CD4-positive, alpha-beta T cell treated with Interleukin-4 for 4 hours (primary cell): ENCODE results near the gene ELFN1.

Experiments used
- DNase-seq: peaks from one replicate; pipeline ENCODE4 v3.0.0-alpha.2; 2020

The ELFN1 gene

DNA sequence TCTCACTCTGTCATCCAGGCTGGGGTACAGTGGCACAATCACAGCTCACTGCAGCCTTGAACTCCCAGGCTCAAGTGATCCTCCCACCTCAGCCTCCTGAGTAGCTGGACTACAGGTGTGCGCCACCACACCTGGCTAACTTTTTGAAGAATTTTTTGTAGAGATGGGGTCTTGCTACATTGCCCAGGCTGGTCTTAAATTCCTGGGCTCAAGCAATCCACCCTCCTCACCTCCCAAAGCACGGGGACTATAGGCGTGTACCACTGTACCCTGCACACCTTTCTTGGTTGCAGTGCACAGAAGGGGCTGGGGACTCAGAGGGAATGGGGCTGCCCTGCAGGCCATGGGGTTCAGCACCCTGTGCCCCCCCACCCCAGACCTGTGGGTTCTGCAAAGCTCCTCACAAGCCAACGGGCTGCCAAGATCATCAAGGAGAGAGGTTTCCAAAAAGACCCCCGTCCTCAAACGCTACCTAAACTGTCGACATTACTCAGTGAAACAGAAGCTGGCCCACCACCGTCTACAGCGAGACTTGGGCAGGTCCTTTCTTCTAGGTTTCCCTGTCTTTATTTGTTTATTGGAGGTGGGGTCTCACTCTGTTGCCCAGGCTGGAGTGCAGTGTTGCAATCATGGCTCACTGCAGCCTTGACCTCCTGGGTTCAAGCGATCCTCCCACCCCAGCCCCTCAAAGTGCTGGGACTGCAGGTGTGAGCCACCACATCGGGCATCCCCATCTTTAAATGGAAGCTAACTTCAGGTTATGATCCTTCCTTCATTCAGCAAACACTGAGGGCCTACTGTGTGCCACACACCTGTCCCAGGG lies 26.6 kb upstream of the ELFN1 start:
- no peak for DNase-seq

DNA sequence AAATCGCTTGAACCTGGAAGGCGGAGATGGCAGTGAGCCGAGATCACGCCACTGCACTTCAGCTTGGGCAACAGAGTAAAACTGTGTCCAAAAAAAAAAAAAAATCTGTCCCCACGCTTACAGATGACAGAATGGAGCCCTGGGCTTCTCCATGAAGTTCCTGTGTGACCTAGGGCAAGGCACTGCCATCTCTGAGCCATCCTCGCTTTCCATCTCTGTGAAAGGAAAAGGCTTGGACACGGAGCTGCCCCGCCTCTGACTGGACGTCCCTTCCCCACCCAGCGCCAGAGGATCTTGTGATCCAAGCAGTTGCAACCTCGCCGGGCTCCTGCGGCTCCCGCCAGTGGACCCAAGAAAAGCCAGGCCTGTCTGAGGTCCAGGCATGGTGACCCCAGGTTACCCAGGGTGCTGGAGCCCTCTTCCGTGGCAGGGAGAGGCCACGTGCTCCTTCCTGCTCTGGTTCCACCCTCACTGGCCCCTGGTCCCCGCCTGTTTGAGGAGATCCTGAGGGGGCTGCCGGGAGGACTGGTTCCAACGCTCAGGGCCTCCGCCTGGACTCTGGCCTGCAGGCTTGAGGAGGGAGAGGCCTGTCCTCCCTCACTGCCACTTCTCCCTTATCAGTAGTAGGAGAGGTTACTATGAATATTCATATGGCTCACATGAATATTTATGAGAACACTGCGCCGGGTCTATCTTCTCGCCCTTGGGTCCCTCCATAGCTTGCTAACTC lies 25.6 kb upstream of the ELFN1 start:
- DNase-seq: no peak

DNA sequence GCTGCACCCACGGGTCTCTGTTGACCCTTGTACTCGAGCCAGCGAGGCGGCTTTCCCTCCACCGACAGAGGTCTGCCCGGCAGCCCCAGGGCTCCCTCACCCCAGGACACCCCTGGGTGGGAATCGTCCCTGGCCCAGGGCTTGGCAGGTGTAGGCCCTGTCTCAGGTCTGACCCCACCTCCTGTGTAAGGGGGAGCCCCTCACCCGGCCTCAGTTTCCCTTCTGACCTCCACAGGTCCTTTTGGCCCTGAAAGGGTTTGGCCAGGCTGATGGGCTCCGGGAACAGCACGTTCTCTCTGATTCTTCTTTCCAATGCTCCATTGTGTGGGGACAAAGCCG lies 25.0 kb upstream of the ELFN1 start:
- DNase-seq: no peak

DNA sequence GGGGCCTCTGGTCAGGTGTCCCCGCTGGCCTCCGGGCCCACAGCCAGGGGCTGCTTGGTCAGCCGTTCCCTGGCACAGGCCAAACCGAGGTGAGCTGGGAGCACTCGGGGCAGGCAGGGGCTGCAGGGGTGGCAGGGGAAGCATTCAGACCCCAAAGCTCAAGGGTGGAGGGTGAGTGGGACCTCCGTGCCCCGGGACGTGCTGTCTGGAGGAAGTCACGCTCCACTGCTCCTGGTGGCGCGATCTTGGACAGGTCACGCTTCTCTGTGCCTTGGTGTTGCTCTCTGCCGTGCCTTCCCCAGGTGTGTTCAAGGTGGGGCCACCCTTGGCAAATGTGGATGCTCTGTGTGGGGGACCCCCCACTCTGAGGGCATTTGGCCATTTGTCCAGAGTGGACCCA lies 24.6 kb upstream of the ELFN1 start:
- DNase-seq: no peak

DNA sequence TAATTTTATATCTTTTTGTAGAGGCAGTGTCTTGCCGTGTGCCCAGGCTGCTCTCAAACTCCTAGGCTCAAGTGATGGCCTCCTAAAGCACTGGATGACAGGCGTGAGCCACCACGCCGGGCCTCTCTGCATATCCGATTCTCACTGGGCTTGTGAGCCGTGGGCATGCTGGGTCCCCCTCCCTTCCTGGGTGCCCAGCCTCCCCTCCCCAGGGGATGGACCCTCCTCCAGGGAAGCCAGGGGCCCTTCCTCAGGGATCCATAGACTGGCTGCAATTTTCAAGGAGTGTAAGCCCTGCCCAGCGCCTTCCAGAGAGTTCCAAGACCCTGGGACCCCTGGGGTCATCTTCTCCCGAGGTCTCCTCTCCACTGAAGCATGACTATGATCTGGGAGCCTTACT lies 23.7 kb upstream of the ELFN1 start:
- no peak for DNase-seq

DNA sequence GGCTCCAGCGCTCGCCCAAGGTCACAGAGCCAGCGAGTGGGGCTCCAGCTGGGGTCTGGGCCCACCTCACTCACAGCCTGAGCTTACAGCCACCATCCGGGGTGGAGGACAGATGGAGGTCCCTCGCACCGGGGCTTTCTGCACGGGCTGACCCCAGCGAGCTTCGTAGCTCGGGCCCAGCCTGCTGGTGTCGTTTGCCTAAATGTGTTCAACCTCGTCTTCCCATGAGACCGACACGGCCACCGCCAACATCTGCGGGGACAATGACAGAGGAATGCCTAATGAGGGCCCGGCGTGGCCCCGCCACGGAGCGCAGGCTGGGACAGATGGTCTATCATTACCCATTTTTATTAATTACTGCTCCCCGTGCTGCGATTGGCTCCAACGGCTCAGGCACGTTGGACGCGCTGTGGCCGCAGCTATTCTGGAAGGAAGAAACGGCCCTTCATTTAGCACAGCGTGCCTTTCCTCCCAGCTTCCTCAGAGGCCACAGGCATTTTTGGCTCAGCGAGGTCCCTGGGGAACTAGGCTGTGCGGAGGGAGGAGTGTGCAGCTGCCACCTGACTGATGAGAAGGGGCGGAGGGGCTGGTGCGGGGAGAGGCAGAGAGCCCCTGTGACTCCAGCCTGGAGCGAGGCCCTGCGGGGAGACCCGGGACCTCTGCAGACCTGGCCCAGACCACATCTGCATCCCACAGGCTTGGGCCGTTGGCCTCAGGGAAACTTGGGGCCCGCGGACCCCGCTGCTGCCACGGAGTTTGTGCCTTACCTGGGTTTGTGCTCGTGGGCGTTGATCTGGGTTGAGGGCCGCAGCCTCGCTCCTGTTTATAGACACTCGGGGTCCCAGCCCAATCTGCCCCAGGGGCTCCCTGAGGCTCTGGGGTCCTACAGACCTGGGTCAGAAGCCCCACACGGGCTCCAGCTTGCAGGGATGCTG lies 22.9 kb upstream of the ELFN1 start:
- no peak for DNase-seq

DNA sequence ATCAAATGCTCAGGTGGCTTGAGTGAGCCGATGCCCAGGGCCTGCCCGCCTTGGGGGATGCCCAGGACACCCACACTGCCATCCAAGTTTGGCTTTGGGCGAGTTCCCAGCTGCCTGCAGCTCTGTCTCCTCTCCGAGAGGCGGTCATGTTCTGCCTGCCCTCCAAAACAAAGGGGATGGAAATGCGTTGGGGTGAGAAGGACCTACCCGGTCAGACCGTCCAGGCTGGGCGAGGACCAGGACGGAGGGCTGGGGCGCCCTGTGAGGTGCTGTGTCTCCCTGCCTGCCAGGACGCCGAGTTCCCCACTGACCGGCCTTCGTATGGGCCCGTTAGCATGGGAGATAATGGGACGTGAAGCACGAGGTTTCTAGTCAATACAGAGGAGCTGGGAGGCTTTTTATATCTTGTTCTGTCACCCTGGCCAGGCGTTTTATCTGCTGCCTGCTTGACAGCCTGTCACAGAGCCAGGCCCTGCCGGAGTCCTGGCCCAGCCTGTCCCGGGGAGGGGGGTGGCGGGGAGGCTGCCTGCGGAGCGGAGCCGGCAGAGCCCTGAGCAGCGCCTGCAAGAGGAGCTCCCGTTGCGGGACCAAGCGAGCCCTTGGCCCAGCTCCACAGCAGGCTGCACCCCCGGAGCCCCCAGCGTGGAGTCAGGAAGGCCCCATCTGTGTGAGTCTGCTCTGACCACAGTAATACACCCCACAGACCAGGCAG lies 22.0 kb upstream of the ELFN1 start:
- DNase-seq: no peak

DNA sequence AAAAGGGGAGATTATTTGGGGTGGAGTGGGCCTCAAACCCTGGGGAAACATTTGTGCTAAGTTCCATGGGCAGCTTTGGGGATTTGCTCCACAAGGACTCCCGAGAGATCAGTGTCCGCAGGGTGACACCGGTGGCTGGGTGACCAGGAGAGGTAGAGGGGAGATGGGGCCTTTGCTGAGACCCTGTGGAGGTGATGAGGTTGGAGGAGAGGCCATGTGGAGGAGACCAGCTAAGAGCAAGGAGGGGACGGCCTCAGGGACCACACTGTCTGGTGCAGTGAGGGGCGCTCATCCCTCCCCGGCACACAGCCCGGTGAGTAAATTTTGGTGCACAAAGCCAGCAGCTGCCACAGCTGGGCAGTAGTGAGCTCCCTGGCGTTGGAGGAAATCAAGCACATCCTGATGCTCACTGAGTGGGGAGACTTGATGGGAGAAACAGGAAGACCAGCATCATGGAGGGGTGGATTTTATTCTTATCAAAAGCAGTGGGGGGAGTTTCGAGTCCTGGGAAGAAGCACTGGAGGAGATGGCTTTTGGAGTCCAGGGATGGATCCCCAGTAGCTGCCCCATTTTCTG lies 20.2 kb upstream of the ELFN1 start:
- DNase-seq: no peak

DNA sequence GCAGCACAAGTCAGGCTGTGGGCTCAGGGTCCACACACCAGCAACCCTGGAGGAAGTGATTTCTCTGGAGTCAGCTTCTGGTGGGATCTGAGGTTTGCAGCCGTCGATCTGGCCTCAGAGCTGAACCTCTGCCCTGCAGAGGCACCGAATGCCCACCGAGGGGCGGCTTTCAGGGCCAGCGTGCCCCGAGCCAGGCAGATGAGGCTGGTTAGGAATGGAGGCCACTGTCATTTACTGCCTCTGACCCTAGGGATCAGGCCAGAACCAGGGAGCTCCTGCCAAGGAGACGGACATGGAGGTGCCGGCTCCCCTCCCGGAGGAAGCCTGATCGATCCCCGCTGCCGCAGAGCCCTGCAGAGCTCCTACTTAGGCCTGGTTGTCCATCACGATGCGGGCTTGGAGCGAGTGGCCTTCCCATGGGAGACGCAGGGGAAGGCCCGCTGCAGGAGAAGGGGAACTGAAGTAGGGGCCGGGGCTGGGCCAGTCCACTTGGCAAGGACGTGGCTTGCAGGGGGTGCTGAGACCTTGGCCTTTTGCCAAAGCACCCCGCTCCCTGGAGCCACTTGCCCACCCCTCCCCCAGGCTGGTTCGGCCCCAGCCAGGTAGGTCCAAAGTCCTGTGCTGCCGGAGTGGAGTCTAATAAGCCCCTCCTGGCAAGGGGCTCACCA lies 19.6 kb upstream of the ELFN1 start:
- no peak for DNase-seq

DNA sequence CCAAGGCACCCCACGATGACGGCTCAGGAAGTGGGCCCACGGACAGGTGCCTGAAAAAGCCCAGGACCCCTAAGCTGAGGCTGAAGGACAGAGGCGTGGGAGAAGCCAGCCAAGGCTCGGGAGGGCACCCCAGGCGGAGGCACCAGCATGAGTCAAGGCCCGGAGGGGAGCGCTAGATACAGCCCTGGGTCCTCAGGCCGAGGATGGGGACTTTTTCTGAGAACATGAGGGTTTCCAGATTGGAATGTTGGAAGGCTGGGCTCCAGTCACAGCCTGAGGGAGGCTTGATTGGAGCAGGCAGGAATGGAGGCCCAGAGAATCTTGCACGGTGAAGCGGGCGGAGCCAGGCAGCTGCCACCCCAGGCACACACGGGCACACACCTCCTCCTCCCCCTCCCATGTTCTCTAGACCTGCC lies 19.0 kb upstream of the ELFN1 start:
- DNase-seq: no peak

DNA sequence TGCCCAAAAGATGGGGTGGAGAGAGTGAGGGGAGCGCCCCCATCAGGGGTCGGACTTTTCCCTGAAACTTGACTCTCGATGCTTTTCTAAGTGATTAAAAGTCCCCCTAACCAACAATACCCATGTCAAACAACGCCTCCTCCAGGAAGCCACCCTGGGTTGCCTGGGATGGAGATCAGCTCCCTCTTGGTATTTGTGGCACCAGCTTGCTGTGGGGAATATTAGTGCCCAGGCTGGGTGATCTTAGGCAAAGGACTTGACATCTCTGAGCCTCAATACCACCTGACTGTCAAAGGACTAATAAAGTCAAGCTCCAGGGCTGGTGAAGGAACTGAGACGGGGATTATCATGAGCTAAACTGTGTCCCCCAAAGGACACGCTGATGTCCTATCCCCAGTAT lies 18.2 kb upstream of the ELFN1 start:
- DNase-seq: no peak

DNA sequence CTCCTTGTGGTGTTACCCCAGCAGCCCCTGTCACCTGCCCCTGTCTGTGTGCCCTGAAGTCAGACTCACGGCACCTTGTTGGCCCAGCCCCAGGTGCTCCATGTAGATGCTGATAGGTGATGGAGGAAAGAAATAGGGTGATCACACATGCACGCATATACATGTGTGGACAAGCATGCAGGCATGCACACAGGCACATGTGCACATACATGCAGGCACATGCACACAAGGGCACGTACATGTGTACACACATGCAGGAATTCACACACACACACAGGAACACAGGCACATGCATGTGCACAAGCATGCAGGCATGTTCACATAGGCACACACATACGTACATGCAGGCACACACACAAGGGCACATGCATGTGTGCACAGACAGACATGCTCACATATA lies 16.6 kb upstream of the ELFN1 start:
- DNase-seq: no peak

DNA sequence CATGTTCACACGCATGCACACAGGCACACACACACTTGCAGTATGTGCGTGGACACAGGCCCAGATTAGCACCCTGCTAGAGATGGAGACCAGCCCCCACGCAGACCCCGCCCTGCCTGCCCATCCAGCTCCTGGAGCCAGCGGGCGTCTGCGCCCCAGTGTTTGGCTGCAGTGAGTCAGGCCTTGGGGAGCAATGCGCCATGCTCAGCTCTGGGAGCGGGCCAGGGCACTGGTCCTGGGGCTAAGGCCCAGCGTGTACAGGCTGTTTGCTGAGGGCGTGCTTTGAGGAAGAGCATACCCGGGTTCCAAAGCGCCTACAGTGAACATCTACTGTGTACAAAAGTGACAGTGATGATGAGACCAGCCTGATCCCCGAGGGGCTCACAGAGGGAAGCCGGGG lies 16.0 kb upstream of the ELFN1 start:
- DNase-seq: no peak

DNA sequence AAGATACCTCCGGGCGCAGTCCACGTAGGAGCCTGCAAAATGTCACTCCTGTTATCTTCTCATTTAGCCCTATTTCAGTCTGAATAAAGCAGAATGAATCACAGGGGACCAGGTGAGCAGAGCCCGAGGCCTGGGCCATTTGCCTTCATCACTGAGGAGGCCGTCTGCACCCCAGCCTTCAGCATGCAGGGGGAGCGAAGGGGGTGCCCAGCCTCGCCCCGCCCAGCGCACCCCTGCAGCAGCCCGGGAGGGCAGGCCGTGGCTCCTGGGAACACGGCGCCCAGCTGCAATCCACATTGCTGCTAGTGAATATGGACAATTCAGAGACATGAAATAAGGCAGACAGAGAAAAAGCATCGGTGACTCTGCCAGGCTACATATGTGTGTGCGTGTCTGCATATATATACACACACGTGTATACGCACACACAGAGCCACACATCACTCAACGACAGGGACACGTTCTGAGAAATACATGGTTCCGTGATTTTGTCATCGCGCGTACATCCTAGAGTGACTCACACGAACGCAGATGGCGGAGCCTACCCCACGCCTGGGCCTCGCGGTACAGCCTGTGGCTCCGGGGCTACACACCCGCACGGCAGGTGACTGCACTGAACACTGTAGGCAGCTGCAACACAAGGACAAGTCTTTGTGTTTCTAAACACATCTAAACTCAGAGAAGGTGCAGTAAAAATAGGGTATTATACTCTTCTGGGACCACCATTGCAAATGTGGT lies 15.2 kb upstream of the ELFN1 start:
- DNase-seq: no peak

DNA sequence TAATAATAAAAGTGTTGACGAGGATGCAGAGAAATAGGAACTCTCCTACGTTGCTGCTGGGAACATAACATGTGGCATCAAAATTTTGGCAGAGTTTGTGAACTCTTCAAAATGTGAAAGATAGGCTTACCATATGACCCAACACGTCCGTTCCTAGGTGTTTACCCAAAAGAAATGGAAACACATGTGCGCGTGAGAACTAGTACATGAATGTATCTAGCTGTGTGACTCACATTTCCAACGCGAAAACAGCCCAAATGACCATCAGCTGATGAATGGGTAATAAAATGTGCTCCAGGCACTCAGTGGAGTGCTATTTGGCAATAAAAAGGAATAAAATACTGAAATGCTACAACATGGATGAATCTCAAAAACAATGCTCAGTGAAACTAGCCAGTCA lies 10.4 kb upstream of the ELFN1 start:
- no peak for DNase-seq

DNA sequence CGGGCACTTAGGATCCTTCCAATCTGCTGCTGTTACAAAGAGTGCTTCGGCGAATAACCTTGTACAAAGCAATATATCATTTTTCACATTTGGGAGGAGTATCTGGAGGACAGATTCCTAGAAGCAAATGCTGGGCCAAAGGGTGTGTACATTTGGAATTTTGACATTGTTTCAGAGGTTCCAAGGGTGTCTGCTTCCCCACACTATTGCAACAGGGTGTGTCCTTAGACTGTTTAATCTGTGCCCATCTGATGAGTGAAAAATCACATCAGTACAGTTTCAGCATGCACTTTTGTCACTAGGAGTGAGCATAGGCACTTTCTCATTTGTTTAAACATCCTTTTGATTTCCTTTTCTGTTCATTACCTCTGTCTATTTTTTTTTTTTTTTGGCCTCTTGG lies 8.6 kb upstream of the ELFN1 start:
- no peak for DNase-seq

DNA sequence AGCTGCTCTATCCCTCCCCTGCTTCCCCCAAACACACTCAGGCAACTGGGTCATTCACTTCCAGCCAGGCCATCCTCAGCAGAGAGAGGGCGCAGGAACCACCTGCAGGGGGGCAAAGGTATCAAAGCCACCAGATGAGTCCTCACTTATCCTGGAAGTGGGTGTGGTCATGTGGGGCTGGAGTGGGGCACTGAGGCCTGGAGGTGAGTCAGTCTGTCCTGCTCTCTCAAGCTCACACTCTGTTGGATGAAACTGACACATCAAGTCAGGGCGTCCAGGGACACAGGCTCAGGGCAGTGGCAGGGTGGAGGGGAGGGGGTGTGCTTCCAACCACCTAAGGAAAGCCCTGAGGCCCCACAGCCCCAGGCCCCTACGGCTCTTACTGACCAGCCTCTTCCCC lies 8.0 kb upstream of the ELFN1 start:
- DNase-seq: no peak

DNA sequence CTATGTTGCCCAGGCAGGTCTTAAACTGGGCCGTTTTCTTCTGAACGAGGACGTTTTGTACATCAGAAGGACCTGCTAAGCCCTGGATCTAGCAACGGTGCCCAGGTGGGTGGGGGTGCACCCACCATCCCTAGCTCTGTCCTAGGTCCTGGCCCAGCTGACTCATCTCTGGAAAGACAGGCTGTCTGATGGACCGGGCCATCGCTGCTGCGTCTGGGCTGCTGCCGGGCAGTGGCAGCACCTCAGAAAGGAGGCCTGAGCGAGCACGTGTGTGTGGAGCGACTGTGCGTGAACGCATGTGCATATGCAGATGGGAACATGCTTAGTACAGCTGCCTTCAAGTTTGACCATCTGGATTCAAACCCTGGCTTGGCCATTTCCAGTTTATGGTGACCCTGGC lies 7.3 kb upstream of the ELFN1 start:
- no peak for DNase-seq

DNA sequence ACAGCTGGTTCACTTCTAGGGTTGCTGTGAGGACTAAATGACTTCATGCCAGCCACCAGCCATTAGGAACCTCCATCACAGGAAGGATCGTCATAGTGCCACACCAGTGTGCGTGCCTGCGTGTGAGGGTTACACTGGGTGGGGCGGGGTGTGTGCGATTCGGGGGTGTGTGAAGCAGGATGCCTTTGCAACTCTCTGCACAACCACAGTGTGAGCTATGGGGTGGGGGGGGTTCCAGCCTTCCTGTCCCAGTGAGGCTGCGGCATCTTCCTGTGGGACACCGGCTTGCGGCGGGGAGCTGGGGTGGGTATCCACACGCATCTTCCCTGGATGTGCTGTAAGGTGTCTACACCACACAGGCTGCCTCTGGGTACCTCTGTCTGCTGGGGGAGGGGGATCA lies 6.9 kb upstream of the ELFN1 start:
- DNase-seq: no peak

DNA sequence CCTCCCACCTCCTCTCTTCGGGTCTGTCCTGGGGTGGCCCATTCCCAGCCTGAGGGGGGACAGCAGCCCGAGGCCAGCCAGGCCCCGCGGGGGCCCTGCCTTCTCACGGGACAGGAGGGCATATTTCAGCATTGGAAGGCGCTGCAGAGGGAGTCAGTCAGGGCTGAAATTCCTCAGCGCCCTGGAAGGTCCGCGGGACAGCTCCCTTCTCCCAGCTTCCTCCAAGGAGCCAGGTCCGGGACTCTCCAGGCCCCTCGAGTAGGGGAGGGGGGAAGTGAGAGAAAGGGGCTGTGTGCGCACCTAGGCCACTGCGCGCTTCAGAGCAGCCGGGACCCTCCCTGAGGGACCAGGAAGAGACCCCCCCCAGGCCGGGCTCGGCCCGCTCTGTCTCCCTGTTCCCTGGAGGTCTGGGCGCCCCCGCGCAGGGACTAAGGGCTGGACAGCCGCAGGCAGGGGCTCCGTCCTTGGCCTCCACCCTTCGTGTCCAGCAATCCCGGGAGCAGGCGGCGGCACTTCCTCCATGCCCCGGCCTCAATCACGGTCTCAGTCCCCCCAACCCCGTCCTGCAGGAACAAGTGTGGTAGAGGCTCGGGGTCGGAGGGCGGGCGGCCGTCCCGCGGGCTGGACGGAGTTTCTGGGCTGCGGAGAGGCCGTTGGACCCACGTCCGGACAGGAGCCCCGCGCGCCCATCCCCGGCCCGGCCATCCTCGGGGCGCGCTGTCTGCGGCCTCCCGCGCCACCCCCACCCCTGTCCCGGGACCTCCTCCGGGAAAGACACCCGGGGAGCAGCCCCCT lies 6.0 kb upstream of the ELFN1 start:
- DNase-seq: no peak
